Activated CD4-positive, alpha-beta T cell treated with anti-CD3 and anti-CD28 coated beads, Interleukin-10, Interleukin-2, amounts not matched to agents 100 ng/mL and 50 ng/mL, durations not matched to agents 16 hours and 8 hours (primary cell): Measurements from ENCODE around the gene MYL11.
"Not testable (repeated sequence)": the region's sequence is repeated elsewhere in the genome, so short reads cannot be mapped to it uniquely, and the experiment has no call there.

Source experiments
- DNase-seq: peaks from one replicate; pipeline ENCODE4 v3.0.0-alpha.2; 2020

MYL11 gene

DNA sequence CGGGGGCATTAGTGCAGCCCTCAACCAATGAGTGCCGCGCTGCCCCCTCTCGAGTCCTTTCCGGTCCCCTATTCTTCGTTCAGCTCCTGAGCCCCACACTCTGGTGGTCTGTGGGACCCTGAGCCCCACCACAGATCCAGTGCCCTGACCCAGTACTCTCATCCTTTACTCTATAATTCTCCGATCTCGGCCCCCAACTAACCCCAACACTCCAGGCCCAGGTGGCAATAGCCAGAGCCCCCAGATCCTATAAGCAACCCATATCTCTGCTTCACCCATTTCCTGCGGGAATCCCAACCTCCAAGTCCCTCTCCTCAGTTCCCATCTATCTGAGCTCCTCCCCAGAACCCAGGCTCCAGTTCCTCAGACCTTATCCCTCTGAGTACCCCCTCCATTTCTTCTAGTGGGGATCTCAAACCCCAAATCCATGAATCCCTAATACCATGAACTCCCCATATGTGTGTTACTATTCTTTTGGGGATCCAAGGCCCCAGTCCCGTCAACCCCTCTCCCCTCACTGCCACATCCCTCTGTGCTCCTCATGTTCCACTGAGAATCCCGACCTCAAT lies 3.3 kb upstream of the MYL11 start:
- DNase-seq, result no peak

DNA sequence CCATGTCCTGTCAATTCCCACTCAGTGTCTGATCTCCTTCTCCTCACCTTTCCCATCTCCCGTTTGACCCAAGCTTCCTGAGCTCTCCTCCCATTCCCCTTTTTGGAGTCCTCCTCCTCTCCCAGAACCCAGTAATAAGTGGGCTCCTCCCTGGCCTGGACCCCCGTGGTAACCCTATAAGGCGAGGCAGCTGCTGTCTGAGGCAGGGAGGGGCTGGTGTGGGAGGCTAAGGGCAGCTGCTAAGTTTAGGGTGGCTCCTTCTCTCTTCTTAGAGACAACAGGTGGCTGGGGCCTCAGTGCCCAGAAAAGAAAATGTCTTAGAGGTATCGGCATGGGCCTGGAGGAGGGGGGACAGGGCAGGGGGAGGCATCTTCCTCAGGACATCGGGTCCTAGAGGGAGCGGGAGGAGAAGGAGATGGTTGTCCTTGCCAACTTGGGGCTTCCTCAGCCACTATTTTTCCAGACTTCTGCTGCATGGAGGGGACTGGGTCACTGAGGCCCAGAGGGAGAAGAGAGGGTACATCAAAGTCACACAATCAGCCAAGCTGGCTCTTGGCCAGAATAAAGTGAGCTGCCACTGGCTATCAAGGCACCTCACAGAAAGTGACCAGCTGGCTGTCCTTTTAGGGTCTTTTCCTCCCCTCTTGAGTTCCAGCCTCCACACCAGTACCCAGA lies 2.4 kb upstream of the MYL11 start:
- no peak for DNase-seq

DNA sequence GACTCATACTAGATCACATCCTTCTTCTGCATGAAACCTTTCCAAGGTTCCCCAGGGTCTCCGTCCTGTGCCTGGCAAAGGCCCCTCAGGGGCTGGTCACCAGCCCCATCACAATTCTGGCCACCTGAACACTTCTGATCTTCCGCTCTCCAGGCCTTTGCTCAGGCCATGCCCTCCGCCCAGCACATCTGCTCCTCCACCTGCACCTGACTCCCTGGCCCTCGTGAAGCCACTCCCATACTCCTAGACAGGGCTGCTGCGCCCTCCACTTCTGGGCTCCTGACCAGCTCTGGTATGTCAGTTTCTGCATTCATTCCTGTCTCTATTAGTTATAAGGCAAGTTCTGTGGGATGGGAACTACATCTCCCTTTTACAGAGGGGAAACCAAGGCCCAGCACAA lies 1.9 kb upstream of the MYL11 start:
- DNase-seq, result no peak

DNA sequence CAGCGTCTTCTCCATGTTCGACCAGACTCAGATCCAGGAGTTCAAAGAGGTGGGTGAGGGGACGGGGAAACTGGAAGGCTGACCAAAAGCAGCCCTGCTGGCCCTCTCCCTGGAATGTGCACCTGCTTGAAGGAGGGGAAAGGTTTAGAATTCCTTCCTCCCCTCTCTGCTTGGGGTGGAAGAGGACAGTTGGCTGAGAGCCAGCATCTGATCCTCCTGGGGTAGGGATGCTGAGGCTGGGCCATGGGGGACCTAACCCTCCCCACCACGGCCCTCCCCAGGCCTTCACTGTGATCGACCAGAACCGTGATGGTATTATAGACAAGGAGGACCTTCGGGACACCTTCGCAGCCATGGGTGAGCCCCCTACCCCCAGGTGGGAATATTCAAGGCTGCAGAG lies 1.3 kb downstream of the MYL11 start:
- no peak for DNase-seq

DNA sequence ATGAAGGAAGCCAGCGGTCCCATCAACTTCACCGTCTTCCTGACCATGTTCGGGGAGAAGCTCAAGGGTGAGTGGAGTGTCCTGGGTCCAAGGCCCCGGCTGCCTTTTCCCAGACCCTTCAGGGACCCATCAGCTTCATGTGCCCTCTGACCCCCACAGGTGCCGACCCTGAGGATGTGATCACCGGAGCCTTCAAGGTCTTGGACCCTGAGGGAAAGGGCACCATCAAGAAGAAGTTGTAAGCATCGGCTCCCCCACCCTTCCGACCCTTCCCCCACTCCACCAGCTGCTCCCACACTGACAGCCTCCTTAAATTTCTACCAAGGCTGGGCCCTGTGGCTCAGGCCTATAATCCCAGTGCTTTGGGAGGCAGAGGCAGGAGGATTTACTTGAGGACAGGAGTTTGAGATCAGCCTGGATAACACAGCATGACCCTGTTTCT lies 1.9 kb downstream of the MYL11 start:
- no peak for DNase-seq

DNA sequence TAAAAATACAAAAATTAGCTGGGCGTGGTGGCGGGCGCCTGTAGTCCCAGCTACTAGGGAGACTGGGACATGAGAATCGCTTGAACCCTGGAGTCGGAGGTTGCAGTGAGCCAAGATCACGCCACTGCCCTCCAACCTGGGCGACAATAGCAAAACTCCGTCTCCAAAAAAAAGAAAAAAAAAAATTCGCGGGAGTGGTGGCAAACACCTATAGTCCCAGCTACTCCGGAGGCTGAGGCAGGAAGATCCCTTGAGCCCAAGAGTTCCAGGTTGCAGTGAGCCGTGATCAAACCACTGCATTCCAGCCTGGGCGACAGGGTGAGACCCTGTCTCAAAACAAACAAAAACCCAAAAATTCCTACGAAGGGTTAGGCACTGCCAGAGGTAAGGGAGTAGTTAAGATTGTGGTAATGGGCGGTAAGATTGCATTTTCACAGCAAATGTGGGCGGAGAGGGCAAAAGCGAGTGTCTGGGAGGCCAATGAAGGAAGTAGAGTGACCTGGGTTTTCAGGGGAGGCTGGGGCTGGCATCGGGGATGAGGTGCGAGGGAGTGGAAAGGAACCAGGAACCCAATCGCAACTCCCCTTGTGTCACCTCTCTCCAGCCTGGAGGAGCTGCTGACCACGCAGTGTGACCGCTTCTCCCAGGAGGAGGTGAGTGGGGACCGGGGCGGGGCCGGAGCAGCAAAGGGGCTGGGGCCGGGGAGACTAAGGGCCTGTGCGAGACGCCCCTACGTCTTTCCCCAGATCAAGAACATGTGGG lies 2.6 kb downstream of the MYL11 start:
- no peak for DNase-seq

DNA sequence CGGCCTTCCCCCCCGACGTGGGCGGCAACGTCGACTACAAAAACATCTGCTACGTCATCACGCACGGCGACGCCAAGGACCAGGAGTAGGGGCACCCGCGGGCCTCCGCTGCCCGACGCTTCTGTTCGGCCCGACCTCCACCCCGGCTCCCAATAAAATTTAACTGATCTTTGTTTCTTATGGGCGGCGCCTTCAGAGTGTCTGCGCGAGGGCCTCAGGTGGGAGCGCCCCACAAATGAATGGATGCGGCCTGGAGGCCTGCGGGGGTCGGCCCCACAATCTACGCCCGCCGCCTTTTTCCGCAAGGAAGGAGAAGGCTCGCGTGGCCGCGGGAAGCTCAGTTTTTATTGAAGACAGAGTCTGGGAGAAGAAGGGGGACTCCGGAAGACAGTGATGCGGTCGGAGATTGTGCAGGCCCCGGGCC lies 3.2 kb downstream of the MYL11 start:
- DNase-seq, result peak; percentile 93

DNA sequence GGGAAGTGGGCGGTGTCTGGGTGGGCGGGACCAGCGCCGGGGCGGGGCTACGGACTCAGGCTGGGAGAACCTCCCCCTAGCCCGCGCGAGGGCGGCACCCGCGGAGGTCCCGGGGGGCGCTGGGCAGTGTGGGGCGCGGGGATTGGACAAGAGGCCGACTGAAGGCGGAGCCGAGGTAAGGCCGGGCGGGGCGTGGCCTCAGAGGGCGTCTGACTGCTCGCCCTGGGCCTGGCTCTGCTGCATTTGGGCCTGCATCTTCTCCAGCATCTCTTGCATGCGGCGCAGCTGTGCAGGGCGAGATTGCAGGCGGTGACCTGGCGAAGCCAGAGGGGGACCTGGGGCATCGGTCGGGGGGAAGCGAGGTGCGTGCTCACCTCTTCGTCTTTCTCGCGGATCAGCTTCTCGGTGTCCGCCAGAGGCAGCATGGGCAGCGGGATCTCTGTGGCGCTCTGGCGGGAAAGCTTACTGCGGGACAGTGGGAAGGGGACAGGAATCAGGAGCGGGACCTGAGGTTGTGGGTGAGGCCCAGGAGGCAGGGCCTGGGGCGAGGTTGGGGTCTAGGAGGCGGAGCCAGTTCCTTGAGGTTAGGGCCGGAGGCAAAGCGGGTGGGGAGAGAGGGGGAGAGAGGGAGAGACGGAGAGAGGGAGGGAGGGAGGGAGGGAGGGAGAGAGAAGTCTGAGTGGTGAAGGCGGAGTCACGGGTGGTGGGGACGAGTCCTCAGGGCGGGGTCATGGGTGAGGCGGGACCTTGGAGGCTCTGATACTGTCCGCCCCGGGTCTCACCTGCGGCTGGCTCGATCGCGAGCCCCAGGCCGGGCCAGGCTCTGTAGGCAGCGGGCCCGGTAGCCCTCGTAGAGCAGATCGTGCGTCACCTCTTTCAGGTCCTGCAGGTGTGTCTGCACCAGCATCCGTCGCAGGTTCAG lies 3.9 kb downstream of the MYL11 start:
- peak; percentile 100 for DNase-seq

DNA sequence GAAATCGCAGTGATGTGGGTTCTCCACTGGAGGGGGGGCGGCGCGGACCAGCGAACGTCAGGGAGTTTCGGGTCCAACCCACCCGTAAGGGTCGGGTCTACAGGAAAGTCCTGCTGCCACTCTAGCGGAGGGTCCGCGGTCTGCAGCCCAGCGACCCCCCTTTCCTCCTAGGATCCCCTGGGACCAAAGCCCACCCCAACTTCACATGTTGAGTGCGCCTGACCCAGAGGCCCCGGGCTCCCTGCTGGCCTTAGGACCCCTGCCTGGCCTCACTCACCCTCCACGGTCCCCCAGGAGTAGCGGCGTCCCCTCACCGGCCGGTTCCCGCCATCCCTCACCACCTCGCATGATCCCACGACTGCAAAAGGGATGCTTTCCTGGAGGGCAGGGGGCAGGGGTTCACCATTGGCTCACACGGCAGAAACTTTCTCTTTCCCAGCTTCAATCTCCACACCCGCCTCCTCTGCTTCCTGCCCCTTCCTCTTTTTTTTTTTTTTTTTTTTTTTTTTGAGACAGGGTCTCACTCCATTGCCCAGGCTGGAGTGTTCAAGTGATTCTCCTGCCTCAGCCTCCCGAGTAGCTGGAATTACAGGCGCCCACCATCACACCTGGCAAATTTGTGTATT lies 4.7 kb downstream of the MYL11 start:
- no peak for DNase-seq

DNA sequence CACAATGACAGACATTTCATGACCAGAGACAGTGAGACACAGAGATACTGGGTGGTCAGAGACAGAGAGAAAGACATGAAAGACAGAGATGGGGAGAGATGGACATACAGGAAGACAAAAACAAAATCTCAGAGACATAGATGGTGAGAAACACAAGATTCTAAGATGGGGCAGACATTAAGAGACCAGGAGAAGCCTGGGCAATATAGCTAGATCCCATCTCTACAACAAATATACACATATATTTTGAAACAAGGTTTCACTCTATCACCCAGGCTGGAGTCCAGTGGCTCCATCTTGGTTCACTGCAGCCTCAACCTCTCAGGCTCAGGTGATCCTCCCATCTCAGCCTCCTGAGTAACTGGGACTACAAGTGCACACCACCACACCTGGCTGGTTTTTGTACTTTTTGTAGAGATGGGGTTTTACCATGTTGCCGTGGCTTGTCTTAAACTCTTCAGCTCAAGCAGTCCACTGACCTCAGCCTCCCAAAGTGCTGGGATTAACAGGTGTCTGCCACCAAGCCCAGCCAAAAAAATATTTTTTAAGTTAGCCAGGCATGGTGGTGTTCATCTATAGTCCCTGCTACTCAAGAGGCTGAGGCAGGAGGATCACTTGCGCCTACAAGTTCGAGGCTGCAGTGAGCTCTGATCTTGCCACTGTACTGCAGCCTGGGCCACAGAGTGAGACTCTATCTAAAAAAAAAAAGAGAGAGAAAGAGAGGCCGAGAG lies 5.6 kb downstream of the MYL11 start:
- DNase-seq, result no peak

DNA sequence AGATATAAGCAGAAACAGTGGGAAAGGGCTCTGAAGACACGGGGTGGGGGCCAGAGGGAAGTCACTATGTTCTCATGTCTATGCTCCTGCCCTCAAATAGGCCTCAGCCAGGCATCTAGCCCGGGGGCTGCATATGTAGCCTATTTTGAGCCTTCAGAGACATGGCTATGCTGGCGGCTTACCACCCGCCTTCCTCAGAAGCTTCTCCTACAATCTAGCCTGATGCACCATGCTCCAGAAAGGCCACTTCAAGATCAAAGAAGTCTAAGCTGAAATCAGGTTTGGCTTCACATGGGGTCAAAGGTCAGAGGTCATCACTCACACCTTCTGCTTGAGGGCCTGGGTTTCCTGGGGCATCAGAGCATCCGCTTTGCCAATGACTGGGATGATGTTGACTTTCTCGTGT lies 6.2 kb downstream of the MYL11 start:
- no peak for DNase-seq

DNA sequence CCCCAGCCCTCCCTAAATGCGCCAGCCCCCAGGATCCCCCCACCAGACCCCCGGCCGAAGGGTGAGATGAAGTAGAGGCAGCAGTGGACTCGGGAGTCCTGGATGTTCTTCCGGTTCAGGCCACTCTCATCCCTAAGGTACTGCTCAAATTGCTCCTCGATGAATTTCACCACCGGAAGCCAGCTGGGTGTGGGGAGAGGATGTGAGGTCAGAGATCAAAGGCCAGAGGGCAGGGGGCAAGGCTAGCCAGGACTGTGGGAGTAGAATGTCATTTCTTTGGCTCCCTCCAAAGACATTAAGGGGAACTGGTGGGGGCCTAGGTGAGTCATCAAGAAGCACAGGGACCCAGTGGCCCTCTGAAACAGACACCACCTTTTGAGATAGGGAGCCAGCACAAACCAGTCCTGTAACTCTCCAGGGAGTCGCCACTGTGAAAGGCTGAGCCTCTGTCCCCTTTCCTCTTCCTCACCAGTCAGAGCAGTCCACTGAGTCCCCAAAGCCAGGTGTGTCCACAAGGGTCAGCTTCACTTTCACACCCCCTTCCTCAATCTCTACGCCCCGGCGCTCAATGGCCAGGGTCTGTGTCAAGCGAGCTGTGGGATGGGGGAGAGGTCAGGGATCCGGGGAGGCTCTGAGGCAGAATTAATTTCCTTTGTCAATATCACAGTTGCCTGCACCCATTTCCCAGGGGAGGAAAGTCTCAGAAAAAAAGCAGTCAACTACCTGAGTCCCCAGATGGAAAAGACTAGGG lies 6.9 kb downstream of the MYL11 start:
- DNase-seq, result peak; percentile 76

DNA sequence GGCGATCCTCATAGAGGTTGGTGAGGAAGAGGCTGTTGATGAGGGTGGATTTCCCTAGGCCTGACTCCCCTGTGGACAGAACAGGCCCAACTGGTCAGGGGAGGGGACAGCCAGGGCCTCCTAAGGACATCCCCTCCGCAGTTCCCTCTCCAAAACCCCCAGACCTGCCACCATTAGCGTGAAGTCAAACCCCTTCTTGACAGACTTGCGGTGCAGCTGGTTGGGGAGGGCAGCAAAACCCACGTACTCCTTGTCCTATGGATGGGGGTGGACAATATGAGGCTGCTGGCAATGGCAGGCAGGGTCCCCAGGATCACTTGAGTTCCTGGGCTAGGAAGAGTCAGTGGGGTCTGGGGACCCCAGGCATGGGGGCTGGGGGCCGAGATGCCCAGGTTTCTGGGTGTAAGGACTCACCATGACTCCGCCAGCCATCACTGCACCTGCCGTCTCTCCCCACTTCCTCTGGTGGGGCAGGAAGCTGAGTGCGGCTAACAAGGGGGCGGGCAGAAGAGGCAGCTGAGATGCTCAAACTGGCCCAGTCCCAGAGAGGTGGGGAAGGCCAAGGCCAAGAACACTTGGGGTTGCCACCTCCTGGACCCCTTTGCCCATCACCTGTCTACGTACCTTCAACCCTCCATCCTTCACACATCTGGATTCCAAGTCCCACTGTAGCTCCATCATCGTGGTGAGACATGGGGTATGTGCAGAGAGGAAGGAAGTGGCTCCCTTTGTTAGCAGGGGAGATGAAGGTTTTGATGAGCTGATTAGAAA lies 7.7 kb downstream of the MYL11 start, which contains the start of gene SEPTIN1:
TSS of gene SEPTIN1 (minus strand) at position 451 of the 771 bp plus-strand sequence. CDS start at position 432, 19 bp downstream.
- DNase-seq, result peak; percentile 90

DNA sequence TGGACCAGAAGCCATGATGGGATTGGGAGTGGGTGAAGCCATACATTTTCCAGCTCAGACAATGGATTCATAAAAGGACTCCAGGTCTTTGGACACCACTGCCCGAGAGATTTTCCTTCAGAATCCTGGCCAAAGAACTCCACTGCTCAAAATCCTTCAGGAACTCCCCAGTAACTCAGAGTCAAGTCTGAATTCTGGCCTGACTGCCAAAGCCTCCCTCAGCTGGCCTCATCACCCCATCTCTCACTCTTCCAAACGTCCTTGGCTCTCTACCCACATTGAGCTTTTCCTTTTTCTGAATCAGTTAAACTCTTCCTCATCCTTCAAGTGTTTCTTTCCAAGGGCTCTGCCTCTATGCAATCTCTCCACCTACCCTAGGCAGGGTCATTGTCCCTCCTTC lies 8.9 kb downstream of the MYL11 start:
- no peak for DNase-seq

DNA sequence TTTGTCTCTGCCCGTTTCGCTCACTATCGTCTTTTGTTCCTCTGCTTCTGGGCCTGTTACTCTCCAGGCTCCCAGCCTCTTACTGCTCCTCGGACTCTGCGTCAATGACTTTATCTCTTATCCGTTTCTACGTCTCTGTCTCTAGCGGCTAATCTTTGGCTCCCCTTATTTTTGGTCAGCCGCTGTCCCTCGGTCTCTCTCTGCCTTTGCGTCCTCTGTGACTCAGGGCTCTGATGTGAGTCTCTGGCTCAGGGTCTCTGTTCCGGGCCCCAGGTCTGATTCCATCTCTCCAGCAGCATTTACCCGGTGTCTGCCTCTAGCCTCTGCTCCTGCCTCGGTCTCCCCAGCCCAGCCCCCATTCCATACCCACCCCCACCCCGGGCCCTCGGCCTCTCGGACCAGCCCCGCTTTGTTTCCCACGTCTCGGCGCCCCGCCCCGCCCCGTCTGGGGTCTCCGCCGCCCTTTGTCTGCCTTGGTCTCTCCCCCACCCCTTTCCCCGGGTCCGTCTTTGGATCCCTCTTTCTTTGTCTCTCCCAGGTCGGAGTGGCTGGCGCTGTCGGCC lies 20.1 kb downstream of the MYL11 start:
- no peak for DNase-seq

DNA sequence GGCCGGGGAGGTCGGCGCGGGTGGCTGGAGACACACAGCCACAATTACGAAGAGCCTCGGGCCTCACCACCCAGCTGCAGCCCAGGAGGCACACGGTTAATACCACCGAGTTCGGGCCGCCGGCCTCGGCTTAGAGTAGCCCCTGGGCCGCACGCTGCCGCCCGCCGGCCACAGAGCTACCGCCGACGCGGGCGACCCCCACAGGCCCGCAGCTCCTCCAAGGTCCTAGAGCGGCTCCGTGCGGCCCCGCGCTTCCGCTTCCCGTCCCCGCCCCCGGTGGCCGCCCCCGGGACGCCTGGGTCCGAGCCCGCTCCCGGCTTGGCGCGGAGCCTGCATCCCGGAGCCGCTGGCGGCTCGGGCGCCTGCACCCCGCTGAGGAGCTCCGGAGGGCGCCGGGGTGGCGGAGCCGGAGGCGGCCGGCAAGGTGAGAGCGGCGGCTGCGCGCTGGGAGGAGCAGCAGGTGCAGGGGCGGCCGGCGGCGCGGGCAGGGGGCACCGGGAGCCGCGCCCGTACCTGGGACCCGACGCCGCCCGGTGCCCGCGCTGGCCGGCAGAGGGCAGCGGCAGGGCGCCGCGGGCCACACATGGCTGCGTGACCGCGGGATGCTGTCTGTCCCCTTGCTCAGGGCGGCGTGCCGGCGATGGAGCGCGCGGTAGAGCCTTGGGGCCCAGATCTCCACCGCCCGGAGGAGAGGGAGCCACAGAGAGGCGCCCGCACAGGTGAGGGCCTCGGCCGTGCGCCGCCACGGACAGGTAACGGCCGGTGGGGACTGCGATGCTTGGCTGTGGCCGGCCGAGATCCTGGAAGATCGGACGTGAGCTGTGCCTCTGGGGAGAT lies 20.8 kb downstream of the MYL11 start, which contains the start of gene ZNF48:
TSS of gene ZNF48 (plus strand) at position 266 of the 837 bp plus-strand sequence. CDS start at position 641, 375 bp downstream.
- peak; percentile 66 for DNase-seq

DNA sequence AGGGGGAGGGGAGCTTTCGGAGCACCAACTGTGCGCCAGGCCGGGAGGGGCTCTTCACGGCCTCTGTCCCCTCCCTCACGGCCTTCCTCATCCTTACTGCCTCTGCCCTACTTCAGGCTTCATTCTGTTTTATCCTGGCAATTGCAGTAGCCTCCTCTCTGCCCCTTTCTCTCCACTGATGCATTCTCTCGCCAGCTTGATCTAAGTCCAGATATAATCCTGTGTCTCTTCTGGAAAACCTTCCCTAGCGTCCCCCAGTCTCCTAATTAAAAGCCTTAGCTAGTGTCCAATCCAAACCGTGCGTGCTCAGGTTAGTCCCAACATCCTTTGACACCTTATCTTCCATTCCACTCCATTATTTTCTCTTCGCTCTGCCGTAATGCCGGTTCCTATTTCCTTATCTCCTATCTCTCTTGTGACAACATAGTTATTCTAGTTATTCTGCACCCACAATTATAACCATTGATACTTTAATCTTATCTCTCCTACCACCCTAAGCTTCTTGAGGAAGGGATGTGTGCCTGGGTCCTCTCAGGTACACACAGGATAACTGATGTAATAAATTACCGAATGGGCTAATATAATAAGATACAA lies 21.5 kb downstream of the MYL11 start:
- no peak for DNase-seq

DNA sequence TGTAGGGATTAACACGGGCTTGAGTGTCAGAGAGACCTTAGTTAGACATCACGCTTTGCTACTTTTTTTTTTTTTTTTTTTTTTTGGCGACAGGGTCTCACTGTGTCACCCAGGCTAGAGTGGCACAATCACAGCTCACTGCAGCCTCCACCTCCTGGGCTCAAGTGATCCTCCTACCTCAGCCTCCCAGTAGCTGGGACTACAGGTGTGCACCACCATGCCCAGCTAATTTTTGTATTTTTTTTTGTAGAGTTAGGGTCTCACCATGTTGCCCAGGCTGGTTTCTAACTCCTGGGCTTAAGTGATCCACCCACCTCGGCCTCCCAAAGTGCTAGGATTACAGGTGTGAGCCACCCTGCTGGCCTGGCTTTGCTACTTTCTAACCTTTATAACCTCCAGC lies 22.0 kb downstream of the MYL11 start:
- DNase-seq, result not testable (repeated sequence)
